OCI-LY7 (cell line): ENCODE data around the gene GMEB2.

Source experiments
- CTCF ChIP-seq: fragments of 200-600 bp; sonication (generic); conservative IDR thresholded peaks from 2 replicates; pipeline ENCODE4 v1.5.1; 2014; ENCODE audit warnings: mild to moderate bottlenecking, antibody characterized with exemption, low read length, moderate library complexity, mixed read lengths
- EZH2phosphoT487 ChIP-seq: fragments of 200-600 bp; sonication (generic); IDR thresholded peaks from 2 replicates; pipeline ENCODE4 v1.6.1; 2018; ENCODE audit warnings: low read depth, borderline replicate concordance, mild to moderate bottlenecking, mixed run types, antibody characterized with exemption, low read length, moderate library complexity, mixed read lengths

- TF ChIP-seq CTCF: no peak
- TF ChIP-seq EZH2phosphoT487: no peak
Observed at GRCh38 chr20:63628246-63628975, 1.5 kb upstream of the GMEB2 start.
